Activated CD8-positive, alpha-beta memory T cell treated with anti-CD3 and anti-CD28 coated beads for 48 hours (primary cell): Measurements from ENCODE around the gene NRF1.
A peak's percentile ranks its signal among the peaks of the same experiment; 100 is the strongest.
"Not testable (repeated sequence)": the region's sequence is repeated elsewhere in the genome, so short reads cannot be mapped to it uniquely, and the experiment has no call there.

ENCODE experiments used
- DNase-seq, 3 experiments: peaks; one replicate each; pipeline ENCODE4 v3.0.0-alpha.2; 2020; ENCODE audit warnings: low read depth in 2 of 3, low spot score in 2 of 3

Gene NRF1

DNA sequence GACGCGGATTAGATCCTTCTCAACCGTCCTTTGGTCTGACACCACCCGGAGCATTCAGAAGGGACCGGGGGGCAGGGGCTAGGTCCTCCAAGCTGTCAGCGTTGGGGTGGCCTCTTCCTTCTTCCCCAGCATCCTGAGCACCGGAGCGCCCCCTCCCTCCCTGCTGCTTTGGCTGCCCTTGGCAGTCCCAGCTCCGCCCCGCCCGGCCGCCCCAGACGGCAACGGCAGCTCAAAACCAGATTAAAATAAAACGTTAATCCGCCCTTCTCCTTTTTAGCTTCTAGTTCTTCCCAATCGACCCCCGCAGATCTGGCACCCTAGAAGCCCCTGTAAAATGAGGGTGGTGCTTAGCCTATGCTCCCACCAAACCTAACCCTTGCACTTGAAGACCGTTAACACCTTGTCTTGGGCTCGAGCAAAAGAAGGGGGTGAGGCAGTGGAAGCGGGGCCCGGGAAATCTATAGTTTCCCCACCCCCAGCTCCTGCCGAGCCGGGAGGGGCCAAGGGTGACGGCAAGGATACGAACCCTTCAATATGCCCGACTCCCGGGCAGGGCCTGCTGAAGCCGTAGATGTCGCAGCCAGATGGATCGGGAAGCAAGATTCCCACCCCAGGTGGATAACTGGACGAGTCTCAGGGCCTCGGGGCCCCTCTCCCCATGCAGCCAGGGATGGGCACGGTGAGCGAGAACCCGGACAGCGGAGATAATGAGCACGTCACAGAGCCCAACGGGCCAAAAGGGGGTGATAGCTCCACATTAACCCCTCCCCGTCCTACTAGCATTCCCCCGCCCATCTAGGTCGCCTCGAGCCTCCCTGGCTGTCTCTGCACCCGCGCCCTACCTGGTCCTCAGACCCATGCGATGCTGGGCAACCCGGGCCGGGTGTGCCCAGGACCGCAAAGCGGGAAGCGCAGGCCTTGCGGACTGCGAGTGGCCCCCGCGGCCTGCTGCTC lies 169.7 kb downstream of the NRF1 start:
- DNase-seq = peak in 1 of 3 experiments; percentile 20

DNA sequence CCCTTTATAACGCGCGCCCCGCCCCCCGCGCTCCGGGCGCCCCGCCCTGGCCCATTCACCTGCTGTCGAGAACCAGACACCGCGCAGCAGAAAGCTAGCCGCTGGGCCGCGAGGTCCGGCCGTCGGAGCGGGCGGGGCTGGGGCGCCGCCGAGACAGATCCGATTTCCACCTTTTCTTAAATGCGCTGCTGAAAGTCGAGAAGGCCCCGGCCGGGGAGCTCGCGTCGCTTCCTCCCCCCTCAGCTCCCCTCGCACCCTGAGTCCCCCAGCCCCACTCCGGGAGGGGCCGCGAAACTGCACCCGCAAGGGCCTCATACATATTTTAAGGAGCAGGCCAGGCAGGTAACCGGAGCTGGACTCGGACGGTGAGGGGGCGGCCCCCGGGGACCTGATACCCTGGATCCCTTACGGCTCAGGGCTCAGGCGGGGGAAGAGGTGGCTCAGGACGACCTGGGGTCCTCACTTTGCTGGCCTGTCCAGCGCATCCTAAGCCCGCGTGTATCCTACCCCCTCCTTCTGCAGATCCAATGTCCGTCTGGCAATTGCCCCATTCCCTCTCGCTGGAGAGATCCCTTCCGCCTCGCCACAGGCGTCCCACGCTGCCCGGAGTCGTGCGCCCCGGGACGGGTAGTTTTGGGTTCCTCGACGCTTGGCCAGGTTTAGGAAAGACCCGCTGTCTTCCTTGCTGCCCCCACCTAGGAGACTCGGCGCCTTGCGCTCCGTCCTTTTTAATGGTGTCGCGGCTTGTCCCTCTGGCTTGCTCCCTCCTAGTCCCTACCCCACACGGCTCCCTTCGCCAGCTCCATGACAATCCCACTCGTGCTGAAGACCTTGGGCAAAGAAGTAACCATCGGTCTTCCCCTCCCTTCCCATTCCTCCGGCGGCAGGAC lies 170.7 kb downstream of the NRF1 start:
- no peak for DNase-seq

DNA sequence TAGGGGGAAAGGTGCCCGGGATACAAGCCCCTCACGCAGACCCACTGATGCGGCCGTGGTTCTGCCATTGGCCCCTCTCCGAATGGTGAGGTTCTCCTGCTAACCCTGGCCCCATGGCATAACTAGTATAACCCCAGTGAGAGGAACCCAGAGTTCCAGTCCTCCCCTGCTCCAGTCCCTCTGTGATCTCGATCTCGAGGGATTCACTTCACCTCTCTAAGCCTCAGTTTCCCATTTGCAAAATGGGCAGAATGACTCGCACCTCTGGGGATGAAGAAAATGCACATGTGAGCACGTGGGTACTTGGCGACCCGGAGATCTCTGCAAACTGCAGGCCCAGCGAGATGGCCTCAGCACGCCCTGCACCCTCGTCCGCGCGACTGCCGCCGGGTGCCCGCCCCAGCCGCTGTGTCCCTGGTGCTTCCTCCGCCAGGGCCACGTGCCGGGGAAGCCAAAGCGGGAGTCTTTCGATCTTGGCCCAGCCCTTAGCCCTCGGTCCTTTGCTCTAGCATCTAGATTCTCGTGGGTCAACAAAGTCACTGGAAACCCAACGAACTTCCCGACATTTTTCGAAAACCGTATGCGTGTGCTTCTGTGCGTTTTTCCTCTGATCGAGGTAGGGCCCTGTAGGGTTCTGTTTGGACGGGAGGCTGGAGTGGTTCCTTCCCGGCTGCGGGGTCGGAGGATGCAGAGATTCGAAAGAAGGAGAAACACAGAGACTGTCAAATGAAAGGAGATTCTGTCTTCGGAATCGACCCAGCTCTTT lies 171.5 kb downstream of the NRF1 start:
- no peak for DNase-seq

DNA sequence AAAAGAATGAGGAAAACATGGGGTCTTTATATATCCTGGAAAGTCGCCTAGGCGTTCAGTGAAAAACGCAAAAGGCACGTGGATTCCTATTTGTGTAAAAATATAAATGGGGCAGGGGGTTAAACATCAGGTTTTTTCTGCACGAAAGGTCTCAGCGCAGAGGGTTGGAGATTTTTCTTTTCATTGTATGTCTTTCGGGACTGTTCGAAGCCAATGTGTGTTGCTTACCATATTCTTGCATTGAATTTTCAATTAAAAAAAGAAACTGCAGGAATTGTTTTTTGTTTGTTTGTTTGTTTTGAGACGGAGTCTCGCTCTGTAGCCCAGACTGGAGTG lies 172.0 kb downstream of the NRF1 start:
- DNase-seq = no peak

DNA sequence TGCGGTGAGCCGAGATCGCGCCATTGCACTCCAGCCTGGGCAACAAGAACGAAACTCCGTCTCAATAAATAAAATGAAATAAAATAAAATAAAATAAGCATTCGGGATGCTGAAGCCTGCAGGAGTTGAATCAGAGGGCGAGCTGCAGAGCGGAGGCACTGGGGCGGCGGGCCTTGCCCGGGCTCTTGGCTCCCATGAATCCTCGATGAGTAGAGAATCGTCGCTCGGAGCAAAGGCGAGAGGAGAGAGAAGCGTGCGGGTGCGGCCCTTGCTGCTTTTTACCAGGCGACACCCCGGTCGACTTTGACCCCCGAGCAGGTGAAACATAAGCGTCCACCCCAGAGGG lies 172.9 kb downstream of the NRF1 start:
- no peak for DNase-seq

DNA sequence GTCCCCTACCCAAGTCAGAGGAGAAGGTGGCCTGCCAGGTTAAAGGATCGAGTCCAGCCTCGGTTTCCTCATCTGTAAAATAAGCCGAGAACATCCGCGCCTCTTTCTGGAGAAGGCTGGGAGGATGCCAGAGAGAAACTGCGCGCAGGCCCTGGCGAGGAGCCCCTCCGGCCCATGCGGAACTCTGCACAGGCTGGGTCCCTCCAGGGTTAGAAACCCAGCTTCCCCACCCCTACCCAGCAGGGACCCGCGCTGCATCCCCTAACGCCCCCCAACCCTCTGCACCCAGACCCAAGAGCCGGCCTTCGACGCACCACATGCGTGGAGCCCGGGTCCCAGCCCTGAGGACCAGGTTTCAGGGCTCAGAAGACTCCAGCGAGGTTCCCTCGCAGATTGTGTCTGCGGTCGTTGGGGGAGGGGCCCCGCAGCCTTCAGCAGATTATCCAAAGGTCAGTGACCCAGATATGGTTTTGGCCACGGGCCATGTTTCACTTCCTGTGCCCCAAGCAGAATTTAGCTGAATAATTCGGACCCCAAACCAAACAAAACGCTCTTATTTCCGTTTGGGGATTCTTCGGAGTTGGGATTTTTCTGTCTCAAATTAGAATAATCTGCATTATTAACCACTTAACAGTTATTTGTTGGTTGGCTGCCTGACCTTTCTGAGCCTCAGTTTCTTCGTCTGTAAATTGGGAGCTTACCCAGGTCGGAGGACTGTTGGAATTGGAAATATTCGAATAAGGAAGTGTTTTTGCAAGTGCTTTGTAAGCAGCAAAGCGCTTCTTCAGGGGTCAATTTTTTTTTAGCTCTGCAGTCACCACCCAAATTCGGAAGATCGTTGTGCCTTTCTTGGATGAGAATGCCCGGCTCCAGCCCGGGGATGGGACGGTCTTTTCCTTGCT lies 173.5 kb downstream of the NRF1 start:
- no peak for DNase-seq

DNA sequence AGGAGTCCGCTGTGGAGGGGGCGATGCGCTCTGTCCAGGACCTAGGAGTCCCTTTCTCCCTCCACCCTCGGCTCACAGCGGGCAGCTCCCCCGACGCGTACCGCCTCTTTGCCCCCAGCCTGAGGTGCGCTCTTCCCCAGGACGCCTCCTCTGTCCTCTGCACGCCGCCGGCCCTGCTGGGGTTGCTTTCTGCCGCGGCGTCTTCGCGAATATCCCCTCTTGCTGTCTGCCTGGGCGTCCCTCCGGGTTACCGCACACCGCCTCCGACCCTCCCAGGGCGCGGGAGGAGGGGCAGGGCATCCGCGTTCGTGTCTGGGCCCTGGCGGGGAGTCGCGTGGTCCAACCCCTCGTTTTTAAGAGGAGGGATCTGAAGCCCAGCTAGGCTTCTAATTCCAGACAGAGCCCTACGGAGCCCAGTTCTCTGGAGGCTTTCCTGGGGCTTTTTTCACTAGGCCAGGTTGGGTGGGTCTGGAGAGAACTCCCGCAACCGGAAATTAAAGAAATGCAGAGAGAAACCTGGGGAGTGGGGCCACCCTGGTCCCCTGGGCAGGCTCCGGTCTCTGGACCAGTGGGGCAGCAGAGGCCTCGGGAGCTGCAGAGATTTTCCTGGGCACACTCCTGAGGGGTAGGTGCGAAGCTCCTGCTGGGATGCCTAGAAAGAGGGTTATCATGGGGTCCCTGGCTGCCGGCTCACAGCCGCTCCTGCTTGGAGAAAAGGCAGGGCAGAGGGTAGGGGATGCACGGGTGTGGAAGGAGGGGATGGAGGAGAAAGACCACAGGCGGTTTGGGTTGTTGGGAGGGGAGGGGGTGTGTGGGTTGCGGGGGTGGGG lies 174.4 kb downstream of the NRF1 start:
- DNase-seq = no peak

DNA sequence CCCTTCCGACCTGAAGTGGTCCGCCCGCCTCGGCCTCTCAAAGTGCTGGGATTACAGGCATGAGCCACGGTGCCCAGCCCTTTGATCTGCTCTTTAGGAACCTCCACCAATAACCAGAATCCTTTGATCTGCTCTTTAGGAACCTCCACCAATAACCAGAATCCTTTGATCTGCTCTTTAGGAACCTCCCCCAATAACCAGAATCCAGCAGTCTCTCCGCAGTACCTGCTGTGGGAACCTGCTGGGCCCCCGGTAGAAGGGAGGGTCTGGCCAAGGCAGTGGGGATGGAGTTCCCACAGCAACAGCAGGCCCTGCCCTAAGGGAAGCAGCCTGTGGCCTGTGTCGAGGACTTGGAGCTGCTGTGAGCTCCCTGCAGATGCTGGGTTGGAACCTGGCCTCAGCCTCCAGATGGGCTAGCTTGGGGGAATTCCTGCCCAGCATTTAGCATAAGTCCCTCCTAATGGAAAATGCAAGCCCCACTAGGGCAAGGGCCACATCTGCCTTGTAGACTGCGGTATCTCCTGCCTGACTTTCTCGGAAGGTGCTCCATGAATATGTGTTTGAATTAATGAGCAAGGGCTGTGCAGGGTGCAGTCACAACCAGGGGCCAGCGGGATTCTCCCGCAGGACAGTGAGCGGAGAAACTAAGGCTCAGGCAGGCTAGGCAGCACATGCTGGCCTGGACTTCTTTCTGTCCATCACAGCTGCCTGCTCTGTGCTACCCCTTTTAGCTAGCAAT lies 175.5 kb downstream of the NRF1 start:
- no peak for DNase-seq

DNA sequence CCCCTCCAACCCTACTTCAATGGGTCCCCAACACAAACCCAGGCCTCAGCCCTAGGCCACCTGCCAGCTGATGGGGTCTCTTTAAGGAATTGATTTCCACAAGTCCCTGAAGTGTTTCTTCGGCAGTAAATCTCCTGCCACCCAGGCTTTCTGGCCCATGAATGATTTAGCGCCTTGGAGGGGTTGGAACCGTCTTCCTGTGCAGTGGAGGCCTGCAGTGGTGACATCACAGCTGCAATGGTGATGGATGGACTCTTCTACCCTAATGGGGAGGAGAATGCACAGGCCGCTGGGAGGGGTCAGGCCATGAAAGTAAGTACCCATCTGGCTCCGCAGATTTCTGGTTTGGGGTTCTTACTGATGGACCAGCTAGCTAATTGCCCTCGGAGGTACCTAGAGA lies 177.5 kb downstream of the NRF1 start:
- no peak for DNase-seq

DNA sequence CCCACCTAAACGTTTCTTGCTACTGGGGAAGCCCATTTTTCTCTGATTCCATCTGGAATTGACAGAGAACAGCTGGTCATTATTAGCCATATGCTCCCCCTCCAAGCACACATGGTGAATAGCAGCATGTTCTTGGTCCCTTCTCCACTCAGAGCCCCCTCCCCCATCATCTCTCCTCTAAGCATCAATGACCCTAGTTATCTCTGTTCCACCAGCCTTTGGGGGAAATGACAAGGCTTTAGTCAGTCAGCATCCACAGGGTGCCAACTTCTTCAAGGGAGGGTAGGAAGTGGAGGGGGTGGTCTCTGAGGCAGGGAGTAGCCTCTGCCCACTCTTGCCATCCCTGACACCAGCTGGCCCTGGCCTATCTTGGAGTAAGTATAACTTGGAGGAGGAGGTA lies 178.1 kb downstream of the NRF1 start:
- no peak for DNase-seq

DNA sequence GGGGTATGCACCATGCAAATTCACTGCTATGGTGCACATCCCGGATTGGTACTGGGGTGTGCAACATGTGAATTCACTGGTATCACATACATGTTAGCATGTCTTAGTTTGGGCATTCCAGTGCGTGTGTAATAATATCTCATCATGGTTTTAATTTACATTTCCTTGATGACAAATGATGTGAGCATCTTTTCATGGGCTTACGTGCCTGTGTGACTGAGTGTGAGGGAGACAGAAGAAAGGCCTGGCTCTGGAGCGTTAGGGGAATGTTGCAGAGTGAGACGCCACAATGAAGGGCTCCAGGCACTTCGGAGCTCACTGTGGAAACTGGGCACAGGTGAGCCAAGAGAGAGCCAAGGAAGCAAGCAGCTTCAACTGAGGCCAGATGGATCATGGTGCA lies 178.6 kb downstream of the NRF1 start:
- no peak for DNase-seq

DNA sequence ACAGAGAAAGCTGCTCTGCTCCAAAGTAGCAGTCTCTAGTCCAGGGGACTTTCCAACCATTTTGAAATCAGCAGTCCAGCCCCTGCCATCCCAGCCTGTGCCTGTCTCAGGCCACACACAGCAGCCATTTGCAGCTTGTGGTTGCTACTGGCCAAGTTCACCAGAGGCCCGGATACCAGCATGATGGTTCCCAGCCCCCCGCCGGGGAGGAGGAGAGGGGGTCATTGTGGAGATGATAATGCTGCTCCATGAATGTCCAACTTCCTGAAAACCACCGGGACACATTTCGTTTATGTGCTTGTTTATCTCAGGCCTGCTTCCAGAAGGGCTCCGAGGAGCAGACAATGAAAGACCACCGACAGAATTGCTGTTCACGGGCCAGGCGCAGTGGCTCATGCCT lies 181.2 kb downstream of the NRF1 start:
- DNase-seq = no peak

DNA sequence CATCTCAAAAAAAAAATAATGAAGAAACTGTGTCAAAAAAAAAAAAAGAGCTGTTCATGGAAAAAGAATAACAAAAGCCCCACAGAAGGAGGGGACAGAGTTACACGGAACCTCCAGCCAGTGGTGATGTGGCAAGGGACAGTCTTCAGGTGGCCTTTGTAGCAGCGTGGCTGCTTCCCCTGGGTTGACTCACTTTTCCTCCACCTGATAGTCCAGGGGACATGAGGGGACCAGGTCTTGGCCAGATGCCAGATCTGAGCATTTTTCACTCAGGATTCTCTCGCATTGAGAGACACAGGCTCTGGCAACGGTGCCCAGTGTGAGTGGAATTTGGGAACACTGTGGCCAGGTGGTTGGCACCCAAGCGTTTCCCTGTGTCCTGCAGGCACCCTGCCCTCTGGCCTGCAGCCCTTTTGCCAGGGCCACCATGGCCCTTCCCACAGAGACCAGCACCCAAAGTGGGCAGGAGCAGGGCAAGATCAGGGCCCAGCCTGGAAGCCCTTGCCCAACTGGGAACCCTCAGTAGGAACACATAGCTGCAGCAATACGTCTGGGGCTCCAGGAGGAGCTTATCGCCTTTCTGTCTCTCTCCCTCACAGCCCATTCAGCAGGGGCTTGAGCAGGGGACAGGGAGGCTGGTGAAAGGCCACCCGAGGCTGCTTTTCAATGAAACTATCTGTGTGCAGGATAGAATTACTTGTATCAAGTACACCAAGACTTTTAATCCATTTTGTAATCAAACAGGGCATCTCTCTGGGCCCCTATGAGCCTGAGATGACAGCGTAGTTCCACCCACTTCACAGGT lies 182.2 kb downstream of the NRF1 start:
- DNase-seq = no peak

DNA sequence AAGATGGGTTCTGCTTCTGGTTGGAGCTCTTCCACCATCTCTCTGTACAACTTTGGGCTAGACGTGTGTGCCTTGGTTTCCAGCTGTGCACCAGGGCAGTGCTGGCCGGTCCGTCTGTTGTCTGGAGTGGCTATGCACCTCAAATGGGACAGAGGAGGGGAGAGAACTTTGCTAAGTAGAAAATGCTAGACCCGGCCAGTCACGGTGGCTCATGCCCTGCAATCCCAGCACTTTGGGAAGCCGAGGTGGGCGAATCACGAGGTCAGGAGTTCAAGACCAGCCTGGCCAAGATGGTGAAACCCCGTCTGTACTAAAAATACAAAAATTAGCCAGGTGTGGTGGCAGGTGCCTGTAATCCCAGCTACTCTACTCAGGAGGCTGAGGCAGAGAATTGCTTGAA lies 182.9 kb downstream of the NRF1 start:
- not testable (repeated sequence) for DNase-seq

DNA sequence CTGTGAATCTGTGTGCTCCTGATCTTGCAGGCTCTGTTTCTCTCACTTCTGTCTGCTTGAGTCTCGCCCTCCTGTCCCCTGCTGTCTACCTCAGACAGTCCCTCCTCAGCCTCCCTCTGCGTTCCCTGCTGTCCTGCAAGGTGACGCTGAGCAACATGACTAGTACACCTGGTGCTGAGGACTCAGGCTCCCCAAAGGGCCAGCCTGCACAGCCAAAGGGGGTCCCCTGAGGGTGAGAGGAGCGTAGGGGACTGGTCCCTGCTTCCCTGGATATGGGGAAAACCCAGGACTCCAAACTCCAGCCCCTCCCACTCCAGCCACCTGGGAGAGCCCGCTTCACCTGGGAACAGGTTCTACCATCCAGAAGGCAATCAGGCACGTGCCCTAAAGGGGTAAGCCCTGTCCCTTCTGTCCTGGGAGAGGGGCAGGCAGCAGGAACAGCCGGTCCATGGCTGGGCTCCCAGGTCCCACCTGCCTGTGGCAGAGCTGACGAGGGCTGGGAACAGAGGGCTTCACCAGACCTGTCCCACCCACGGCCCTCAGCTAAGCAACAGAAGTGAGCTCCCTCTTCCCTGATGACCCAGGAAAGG lies 184.8 kb downstream of the NRF1 start:
- DNase-seq = no peak

DNA sequence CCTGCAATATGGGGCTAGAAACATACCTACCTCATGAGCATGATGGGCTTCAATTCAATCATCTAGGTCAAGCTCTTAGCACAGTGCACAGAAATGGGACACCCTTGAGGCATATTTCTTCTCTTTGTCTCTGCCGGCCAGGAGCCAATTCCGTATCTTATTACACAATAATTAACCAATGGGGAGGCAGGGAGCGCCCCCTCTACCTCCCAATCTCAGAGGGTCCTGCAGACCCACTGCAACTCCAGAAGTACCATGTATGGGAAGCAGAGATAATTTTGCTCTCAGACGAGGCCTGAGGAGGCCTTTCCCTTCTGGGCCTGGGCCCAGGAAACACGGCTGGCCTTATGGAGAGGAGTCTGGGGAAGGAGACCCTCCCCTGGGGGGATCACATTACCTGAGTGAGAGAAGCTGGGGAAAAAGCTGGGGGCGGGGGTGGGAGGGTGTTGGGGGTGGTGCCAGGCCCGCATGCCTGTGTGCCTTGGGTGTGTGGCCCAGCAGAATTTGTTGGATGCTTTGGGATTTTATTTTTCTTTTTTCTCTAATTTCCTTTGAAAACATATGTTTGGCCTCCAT lies 185.8 kb downstream of the NRF1 start:
- DNase-seq = no peak

DNA sequence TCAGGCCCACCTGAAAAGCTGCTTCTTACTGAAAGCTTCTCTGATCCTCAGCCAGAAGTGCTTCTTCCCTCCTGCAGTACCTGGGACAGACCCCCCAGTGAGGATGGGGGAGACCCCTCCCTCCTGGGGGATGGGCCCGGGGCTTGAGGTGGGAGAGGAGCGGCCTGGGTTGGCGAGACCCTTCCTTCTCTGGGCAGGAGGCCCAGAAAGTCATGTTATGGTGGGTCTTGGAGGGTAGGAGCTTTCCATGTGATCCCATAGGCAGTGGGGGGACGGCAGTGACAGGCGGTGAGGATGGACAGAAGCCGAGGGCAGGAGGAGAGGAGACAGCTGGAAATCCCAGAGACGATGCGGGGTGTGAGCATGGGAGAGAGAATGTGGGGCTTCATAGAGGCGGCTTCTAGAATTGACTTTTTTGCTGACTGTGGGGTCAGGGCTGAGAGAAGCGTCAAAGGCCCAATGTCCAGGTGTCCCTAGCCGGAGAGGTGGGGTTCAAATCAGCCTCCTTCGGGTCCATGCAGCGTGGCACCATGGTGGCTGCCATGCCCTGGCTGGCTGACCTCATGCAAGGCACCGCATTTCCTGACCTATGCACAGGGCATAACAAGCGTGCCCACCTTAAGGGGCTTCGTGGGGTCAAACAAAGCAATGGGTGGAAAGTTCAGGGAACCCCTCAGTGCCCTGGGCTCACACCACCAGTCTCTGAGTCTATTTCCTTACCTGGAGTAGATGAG lies 187.3 kb downstream of the NRF1 start:
- no peak for DNase-seq
